ENCODE measurements around the gene TRAPPC12. TPM values are rescaled to one million over a fixed set of nuclear protein-coding genes. Genes with fewer than 3 reads are reported as not detected.

The TRAPPC12 gene
- total RNA-seq, 1 experiment from 2014 or later: 69.1 TPM

- Histone ChIP-seq H3K9me3 (ENCODE audit: low read length) (no peaks in the 10 kb centered on the region), H4K20me1 (ENCODE audit: insufficient read depth, low read depth, low read length) (no peaks in the 10 kb centered on the region; the same call in 1 of the 2 replicates), H3K9me2 (replicated peaks; ENCODE audit: insufficient read depth, low read length) (no peaks in the 10 kb centered on the region), H3K9ac (ENCODE audit: low read length) (no peak overlapping the region), H3K4me2 (ENCODE audit: low read depth, low read length, poor library complexity, severe bottlenecking) (no peak overlapping the region), H3K36me3 (ENCODE audit: insufficient read depth, low read length) (peaks cover 29% of the 10 kb centered on the region), H3K79me2 (ENCODE audit: low read length) (peaks cover 19% of the 10 kb centered on the region), H3K27ac (ENCODE audit: low read length) (no peak overlapping the region), H3K4me1 (ENCODE audit: low read length) (peaks cover 7% of the 10 kb centered on the region), H3K27me3 (ENCODE audit: low read length) (no peaks in the 10 kb centered on the region), H2AFZ (ENCODE audit: low read length) (no peak overlapping the region), H3K4me3 (ENCODE audit: low read length) (no peak overlapping the region)
- no peak for DNase-seq
These were observed 47.8 kb downstream of the TRAPPC12 start for GRCh38 chr2:3427272-3427671.

GRCh38 chr2:3428577-3428976 is 49.1 kb downstream of the TRAPPC12 start:
- Histone ChIP-seq H3K36me3 (ENCODE audit: insufficient read depth, low read length) (peaks cover 16% of the 10 kb centered on the region), H4K20me1 (ENCODE audit: insufficient read depth, low read depth, low read length) (no peaks in the 10 kb centered on the region; the same call in 1 of the 2 replicates), H3K4me3 (ENCODE audit: low read length) (no peak overlapping the region), H3K9ac (ENCODE audit: low read length) (no peak overlapping the region), H3K4me1 (ENCODE audit: low read length) (no peaks in the 10 kb centered on the region), H2AFZ (ENCODE audit: low read length) (no peak overlapping the region), H3K4me2 (ENCODE audit: low read depth, low read length, poor library complexity, severe bottlenecking) (no peak overlapping the region), H3K27me3 (ENCODE audit: low read length) (no peaks in the 10 kb centered on the region), H3K9me2 (replicated peaks; ENCODE audit: insufficient read depth, low read length) (no peaks in the 10 kb centered on the region), H3K27ac (ENCODE audit: low read length) (no peak overlapping the region), H3K79me2 (ENCODE audit: low read length) (peaks cover 16% of the 10 kb centered on the region), H3K9me3 (ENCODE audit: low read length) (no peaks in the 10 kb centered on the region)
- no peak for DNase-seq

- H3K9me2 ChIP-seq (replicated peaks; ENCODE audit: insufficient read depth, low read length): no peaks in the 10 kb centered on the region
- H3K36me3 ChIP-seq (ENCODE audit: insufficient read depth, low read length): peaks cover 11% of the 10 kb centered on the region; the same call in 1 of the 2 replicates
- no peak overlapping the region for H2AFZ ChIP-seq (ENCODE audit: low read length)
- H3K4me1 ChIP-seq (ENCODE audit: low read length): no peaks in the 10 kb centered on the region
- peaks cover 15% of the 10 kb centered on the region for H3K79me2 ChIP-seq (ENCODE audit: low read length)
- H3K4me3 ChIP-seq (ENCODE audit: low read length): no peak overlapping the region
- H3K9me3 ChIP-seq (ENCODE audit: low read length): no peaks in the 10 kb centered on the region
- no peaks in the 10 kb centered on the region; the same call in 1 of the 2 replicates for H4K20me1 ChIP-seq (ENCODE audit: insufficient read depth, low read depth, low read length)
- H3K4me2 ChIP-seq (ENCODE audit: low read depth, low read length, poor library complexity, severe bottlenecking): no peak overlapping the region
- no peak for DNase-seq
- H3K27ac ChIP-seq (ENCODE audit: low read length): no peak overlapping the region
- H3K9ac ChIP-seq (ENCODE audit: low read length): no peak overlapping the region
- H3K27me3 ChIP-seq (ENCODE audit: low read length): no peaks in the 10 kb centered on the region
These were observed 49.6 kb downstream of the TRAPPC12 start for GRCh38 chr2:3429066-3429610.

GRCh38 chr2:3430172-3430571 is 50.7 kb downstream of the TRAPPC12 start:
- Histone ChIP-seq H3K79me2 (ENCODE audit: low read length) (peaks cover 11% of the 10 kb centered on the region; the same call in 1 of the 2 replicates), H3K27me3 (ENCODE audit: low read length) (no peaks in the 10 kb centered on the region), H3K36me3 (ENCODE audit: insufficient read depth, low read length) (peaks cover under 1% of the 10 kb centered on the region; the same call in 1 of the 2 replicates), H3K4me2 (ENCODE audit: low read depth, low read length, poor library complexity, severe bottlenecking) (no peak overlapping the region), H3K4me1 (ENCODE audit: low read length) (no peaks in the 10 kb centered on the region), H3K9ac (ENCODE audit: low read length) (no peak overlapping the region), H3K27ac (ENCODE audit: low read length) (no peak overlapping the region), H2AFZ (ENCODE audit: low read length) (no peak overlapping the region), H4K20me1 (ENCODE audit: insufficient read depth, low read depth, low read length) (no peaks in the 10 kb centered on the region), H3K9me2 (replicated peaks; ENCODE audit: insufficient read depth, low read length) (no peaks in the 10 kb centered on the region), H3K9me3 (ENCODE audit: low read length) (no peaks in the 10 kb centered on the region), H3K4me3 (ENCODE audit: low read length) (no peak overlapping the region)
- no peak for DNase-seq

- H3K36me3 ChIP-seq (ENCODE audit: insufficient read depth, low read length): no peaks in the 10 kb centered on the region
- no peak for DNase-seq
- no peaks in the 10 kb centered on the region for H4K20me1 ChIP-seq (ENCODE audit: insufficient read depth, low read depth, low read length)
These were observed 51.4 kb downstream of the TRAPPC12 start for GRCh38 chr2:3430740-3431490.

GRCh38 chr2:3432067-3432466 is 52.6 kb downstream of the TRAPPC12 start:
- Histone ChIP-seq H3K9ac (ENCODE audit: low read length) (no peak overlapping the region), H4K20me1 (ENCODE audit: insufficient read depth, low read depth, low read length) (no peaks in the 10 kb centered on the region), H3K36me3 (ENCODE audit: insufficient read depth, low read length) (no peaks in the 10 kb centered on the region), H3K9me3 (ENCODE audit: low read length) (no peaks in the 10 kb centered on the region), H3K79me2 (ENCODE audit: low read length) (peaks cover 11% of the 10 kb centered on the region; the same call in 1 of the 2 replicates), H2AFZ (ENCODE audit: low read length) (no peak overlapping the region), H3K4me2 (ENCODE audit: low read depth, low read length, poor library complexity, severe bottlenecking) (no peak overlapping the region), H3K27ac (ENCODE audit: low read length) (no peak overlapping the region), H3K4me1 (ENCODE audit: low read length) (no peaks in the 10 kb centered on the region), H3K9me2 (replicated peaks; ENCODE audit: insufficient read depth, low read length) (no peaks in the 10 kb centered on the region), H3K27me3 (ENCODE audit: low read length) (no peaks in the 10 kb centered on the region), H3K4me3 (ENCODE audit: low read length) (no peak overlapping the region)
- DNase-seq: no peak

More at GRCh38 chr2:3430740-3431490, 51.4 kb downstream of the TRAPPC12 start:
- H3K4me2 ChIP-seq (ENCODE audit: low read depth, low read length, poor library complexity, severe bottlenecking): no peak overlapping the region
- H3K27ac ChIP-seq (ENCODE audit: low read length): no peak overlapping the region
- H3K9me3 ChIP-seq (ENCODE audit: low read length): no peaks in the 10 kb centered on the region
- no peaks in the 10 kb centered on the region for H3K9me2 ChIP-seq (replicated peaks; ENCODE audit: insufficient read depth, low read length)
- H3K4me1 ChIP-seq (ENCODE audit: low read length): no peaks in the 10 kb centered on the region
- peaks cover 11% of the 10 kb centered on the region; the same call in 1 of the 2 replicates for H3K79me2 ChIP-seq (ENCODE audit: low read length)
- H3K27me3 ChIP-seq (ENCODE audit: low read length): no peaks in the 10 kb centered on the region
- no peak overlapping the region for H3K9ac ChIP-seq (ENCODE audit: low read length)
- no peak overlapping the region for H3K4me3 ChIP-seq (ENCODE audit: low read length)
- H2AFZ ChIP-seq (ENCODE audit: low read length): no peak overlapping the region

- no peak overlapping the region for H3K9ac ChIP-seq (ENCODE audit: low read length)
- no peak overlapping the region for H3K4me2 ChIP-seq (ENCODE audit: low read depth, low read length, poor library complexity, severe bottlenecking)
- DNase-seq: no peak
- no peak overlapping the region for H3K4me3 ChIP-seq (ENCODE audit: low read length)
- H3K9me3 ChIP-seq (ENCODE audit: low read length): no peaks in the 10 kb centered on the region
- H3K79me2 ChIP-seq (ENCODE audit: low read length): peaks cover 11% of the 10 kb centered on the region; the same call in 1 of the 2 replicates
- no peaks in the 10 kb centered on the region for H3K36me3 ChIP-seq (ENCODE audit: insufficient read depth, low read length)
- H3K27me3 ChIP-seq (ENCODE audit: low read length): no peaks in the 10 kb centered on the region
- no peak overlapping the region for H2AFZ ChIP-seq (ENCODE audit: low read length)
- H4K20me1 ChIP-seq (ENCODE audit: insufficient read depth, low read depth, low read length): no peaks in the 10 kb centered on the region
- no peaks in the 10 kb centered on the region for H3K4me1 ChIP-seq (ENCODE audit: low read length)
- no peaks in the 10 kb centered on the region for H3K9me2 ChIP-seq (replicated peaks; ENCODE audit: insufficient read depth, low read length)
- no peak overlapping the region for H3K27ac ChIP-seq (ENCODE audit: low read length)
These were observed 53.3 kb downstream of the TRAPPC12 start for GRCh38 chr2:3432693-3433338.

GRCh38 chr2:3433339-3433699 is 53.8 kb downstream of the TRAPPC12 start:
- Histone ChIP-seq H3K27me3 (ENCODE audit: low read length) (no peaks in the 10 kb centered on the region), H3K36me3 (ENCODE audit: insufficient read depth, low read length) (no peaks in the 10 kb centered on the region), H3K4me2 (ENCODE audit: low read depth, low read length, poor library complexity, severe bottlenecking) (no peak overlapping the region), H3K79me2 (ENCODE audit: low read length) (peaks cover 8% of the 10 kb centered on the region; the same call in 1 of the 2 replicates), H3K9me2 (replicated peaks; ENCODE audit: insufficient read depth, low read length) (no peaks in the 10 kb centered on the region), H2AFZ (ENCODE audit: low read length) (no peak overlapping the region), H3K27ac (ENCODE audit: low read length) (no peak overlapping the region), H3K9ac (ENCODE audit: low read length) (no peak overlapping the region), H3K4me1 (ENCODE audit: low read length) (no peaks in the 10 kb centered on the region), H3K9me3 (ENCODE audit: low read length) (no peaks in the 10 kb centered on the region), H3K4me3 (ENCODE audit: low read length) (no peak overlapping the region), H4K20me1 (ENCODE audit: insufficient read depth, low read depth, low read length) (no peaks in the 10 kb centered on the region)
- DNase-seq: no peak

Data from Karpas-422 (cell line).